NCI-H2196 (cell line): ENCODE data around the gene PTK7.
"Not testable (repeated sequence)": the region's sequence is repeated elsewhere in the genome, so short reads cannot be mapped to it uniquely, and the experiment has no call there.

Experiments used
- DNase-seq: peaks from one replicate; lab custom pipeline; 2025; ENCODE audit not compliant: unreplicated experiment; lab: John Stamatoyannopoulos, UW

PTK7 gene

GRCh38 chr6:43054206-43054943, 21.7 kb upstream of the PTK7 start:
- DNase-seq = no peak

GRCh38 chr6:43055966-43056365, 20.1 kb upstream of the PTK7 start:
- DNase-seq = no peak

- no peak for DNase-seq
Measured at GRCh38 chr6:43058531-43058930, 17.6 kb upstream of the PTK7 start.

- peak; percentile 98 for DNase-seq
Measured at GRCh38 chr6:43059168-43060033, 16.7 kb upstream of the PTK7 start, which contains the start of the genes KLC4 and MRPL2. TSS of gene KLC4 (plus strand) at chr6:43059631. CDS start at chr6:43061336, 1,705 bp downstream. TSS of gene MRPL2 (minus strand) at chr6:43059434. CDS start at chr6:43059381, 53 bp downstream.

GRCh38 chr6:43060034-43060754, 15.9 kb upstream of the PTK7 start:
- DNase-seq = peak; percentile 35

- no peak for DNase-seq
Measured at GRCh38 chr6:43060755-43061633, 15.1 kb upstream of the PTK7 start.

- no peak for DNase-seq
Measured at GRCh38 chr6:43061861-43062260, 14.3 kb upstream of the PTK7 start.

GRCh38 chr6:43062818-43063217, 13.3 kb upstream of the PTK7 start:
- DNase-seq = no peak

- DNase-seq = peak; percentile 34
Measured at GRCh38 chr6:43070028-43070632, 6.0 kb upstream of the PTK7 start.

GRCh38 chr6:43074847-43075669, 1.1 kb upstream of the PTK7 start:
- DNase-seq = no peak

GRCh38 chr6:43076464-43077332, 584 bp downstream of the PTK7 start:
- peak; percentile 18 for DNase-seq

- DNase-seq = no peak
Measured at GRCh38 chr6:43077333-43077809, 1.3 kb downstream of the PTK7 start.

GRCh38 chr6:43077981-43078511, 1.9 kb downstream of the PTK7 start:
- no peak for DNase-seq

- no peak for DNase-seq
Measured at GRCh38 chr6:43078691-43079090, 2.6 kb downstream of the PTK7 start.

- DNase-seq = no peak
Measured at GRCh38 chr6:43081043-43081442, 4.9 kb downstream of the PTK7 start.

- DNase-seq = not testable (repeated sequence)
Measured at GRCh38 chr6:43081922-43082321, 5.8 kb downstream of the PTK7 start.

- no peak for DNase-seq
Measured at GRCh38 chr6:43082806-43083655, 6.9 kb downstream of the PTK7 start.
